Endothelial cell of umbilical vein (primary cell): ENCODE results near the gene ARHGEF38. TPM values are rescaled to one million over a fixed set of nuclear protein-coding genes. Genes with fewer than 3 reads are reported as not detected.

ENCODE experiments used
- BruUV-seq: library from RNA; stranded (reverse); fragments of 400-500 nt; replicated peaks from 2 replicates; lab custom pipeline; 2021; lab: Mats Ljungman, UMichigan
- CTCF ChIA-PET: fragments of 300-600, 350-600 bp; sonication (Branson Sonifier 250); formaldehyde crosslinking; loops from one replicate; lab custom pipeline; 2021; ENCODE audit warnings: antibody characterized with exemption, inconsistent platforms; lab: Charles Lee
- POLR2A ChIA-PET: fragments of 300-600, 350-600 bp; sonication (Branson Sonifier 250); formaldehyde crosslinking; loops from one replicate; lab custom pipeline; 2021; ENCODE audit warnings: antibody characterized with exemption, inconsistent platforms; lab: Charles Lee
- DNase-seq: peaks from one replicate; pipeline ENCODE4 v3.0.0-alpha.2; 2011; ENCODE audit warnings: low read depth, low spot score
- FAIRE-seq: peaks from 2 replicates; lab custom pipeline; 2011; peaks lifted over from hg19 to GRCh38; lab: Jason Lieb, UNC
- H2AFZ ChIP-seq: 2 replicates; pipeline ENCODE4 v1.6.0; 2012; ENCODE audit warnings: low read depth, low read length, control low read depth, inconsistent platforms
- H3K27ac ChIP-seq: 2 replicates; pipeline ENCODE4 v1.5.1; 2011; ENCODE audit warnings: low read depth, mild to moderate bottlenecking, control low read depth, low read length, moderate library complexity; ENCODE audit not compliant: insufficient read depth
- H3K27me3 ChIP-seq, 2 experiments: 2 replicates each; pipeline versions ENCODE4 v1.6.0 to v1.6.1; 2011; ENCODE audit warnings: low read length in 2 of 2, mixed read lengths in 1 of 2; ENCODE audit not compliant: control insufficient read depth in 2 of 2, insufficient read depth in 2 of 2
- H3K36me3 ChIP-seq, 2 experiments: 2 replicates in 1 of 2; 3 replicates in 1 of 2; pipeline ENCODE4 v1.5.1; 2011; ENCODE audit warnings: low read length in 2 of 2, mild to moderate bottlenecking in 1 of 2, moderate library complexity in 1 of 2; ENCODE audit not compliant: control insufficient read depth in 2 of 2, insufficient read depth in 2 of 2; ENCODE audit errors: extremely low read depth in 1 of 2
- H3K4me1 ChIP-seq: 3 replicates; pipeline ENCODE4 v1.5.1; 2011; ENCODE audit warnings: mild to moderate bottlenecking, low read length; ENCODE audit not compliant: control insufficient read depth, insufficient read depth; ENCODE audit errors: extremely low read depth
- H3K4me2 ChIP-seq: 2 replicates; pipeline ENCODE4 v1.6.1; 2011; ENCODE audit warnings: low read length, control low read depth, mixed read lengths; ENCODE audit not compliant: insufficient read depth
- H3K4me3 ChIP-seq, 3 experiments: fragments of 200-600 bp in 1 of 3; sonication (generic), shearing (Covaris generic) in 1 of 3; replicated peaks in 1 of 3; 2 replicates each; pipeline ENCODE4 v1.5.1; 2011 to 2016; ENCODE audit warnings: control low read depth in 3 of 3, low read length in 3 of 3, mild to moderate bottlenecking in 2 of 3, inconsistent platforms in 1 of 3, low read depth in 1 of 3, moderate library complexity in 1 of 3; ENCODE audit not compliant: insufficient read depth in 1 of 3
- H3K79me2 ChIP-seq: 2 replicates; pipeline ENCODE4 v1.6.0; 2012; ENCODE audit warnings: low read length, inconsistent platforms; ENCODE audit not compliant: control insufficient read depth, insufficient read depth
- H3K9ac ChIP-seq: replicated peaks from 2 replicates; pipeline ENCODE3; 2011; ENCODE audit warnings: low read length, control low read depth; ENCODE audit not compliant: insufficient read depth; ENCODE audit errors: extremely low read depth
- H3K9me1 ChIP-seq: replicated peaks from 3 replicates; pipeline ENCODE4 v1.6.0; 2011; ENCODE audit warnings: mild to moderate bottlenecking, low read length; ENCODE audit not compliant: control insufficient read depth, insufficient read depth; ENCODE audit errors: extremely low read depth
- H3K9me3 ChIP-seq: replicated peaks from 2 replicates; pipeline ENCODE4 v1.5.1; 2012; ENCODE audit warnings: low read length, inconsistent platforms; ENCODE audit not compliant: control insufficient read depth, insufficient read depth
- H4K20me1 ChIP-seq: replicated peaks from 2 replicates; pipeline ENCODE3; 2011; ENCODE audit warnings: mild to moderate bottlenecking, low read length; ENCODE audit not compliant: control insufficient read depth, insufficient read depth; ENCODE audit errors: extremely low read depth
- EZH2 ChIP-seq: IDR thresholded peaks from 2 replicates; pipeline ENCODE4 v1.6.1; 2012; ENCODE audit warnings: borderline replicate concordance, low read depth, mild to moderate bottlenecking, moderate library complexity, low read length, inconsistent platforms; ENCODE audit not compliant: severe bottlenecking
- FOS ChIP-seq: IDR thresholded peaks from 2 replicates; pipeline ENCODE4 v1.6.1; 2011; ENCODE audit warnings: mild to moderate bottlenecking, low read length, moderate library complexity, borderline replicate concordance; ENCODE audit not compliant: insufficient read depth
- GATA2 ChIP-seq: IDR thresholded peaks from 2 replicates; pipeline ENCODE4 v1.7.0; 2011; ENCODE audit warnings: low read depth, mild to moderate bottlenecking, moderate library complexity, mixed read lengths, low read length; ENCODE audit not compliant: insufficient read length, insufficient read depth
- JUN ChIP-seq: IDR thresholded peaks from 2 replicates; pipeline ENCODE4 v1.6.1; 2011; ENCODE audit warnings: borderline replicate concordance, low read depth; ENCODE audit not compliant: insufficient read length, insufficient read depth
- MYC ChIP-seq: IDR thresholded peaks from one replicate; pipeline ENCODE4 v1.6.1; 2011; ENCODE audit warnings: mild to moderate bottlenecking, low read depth, low read length
- POLR2A ChIP-seq: IDR thresholded peaks from 2 replicates; pipeline ENCODE4 v1.6.1; 2012; ENCODE audit warnings: low read depth, mild to moderate bottlenecking, control low read depth, low read length
- dilution Hi-C: fragments of 300-500 bp; cut with MboI; formaldehyde crosslinking; loops from one replicate; pipeline ENCODE4 v1.15.0; 2019; ENCODE audit warnings: low sequenced_read_pairs; ENCODE audit not compliant: extremely low pct_ligation_motif_present
- intact Hi-C: fragments of 100-400 bp; cut with micrococcal nuclease; formaldehyde crosslinking; loops from one replicate; pipeline ENCODE4 v1.10.0; 2022
- polyA plus RNA-seq, 4 experiments: library from polyadenylated mRNA; depleted of rRNA in 3 of 4; stranded (reverse) in 3 of 4; unstranded in 1 of 4; fragments of >200 nt; gene quantifications; 2 replicates each; pipeline versions ENCODE4 v1.2.1 to v1.2.3, GENCODE V29; 2011 to 2012; ENCODE audit warnings: missing spikeins in 1 of 4
- total RNA-seq: library from RNA; stranded (reverse); gene quantifications from 2 replicates; pipeline ENCODE4 v1.2.3, GENCODE V29; 2021
- TF ChIP-seq, protein P1 (sequence below), 2 donors: IDR thresholded peaks; 1 replicate in 1 of 2; 2 replicates in 1 of 2; pipeline ENCODE4 v1.5.1; 2011; ENCODE audit warnings: low read length in 2 of 2, mild to moderate bottlenecking in 2 of 2, moderate library complexity in 2 of 2, control low read depth in 1 of 2, inconsistent platforms in 1 of 2, low read depth in 1 of 2; ENCODE audit not compliant: insufficient read depth in 1 of 2; ENCODE audit errors: extremely low read depth in 1 of 2
- TF ChIP-seq, protein P2 (sequence below): IDR thresholded peaks from 2 replicates; pipeline ENCODE4 v1.6.1; 2011; ENCODE audit not compliant: insufficient read depth, insufficient read length

The ARHGEF38 gene
- total and polyA plus RNA-seq, 2 donors (not counting 3 experiments of a cell fraction or from before 2014, with no cell fraction given): not detected

DNA sequence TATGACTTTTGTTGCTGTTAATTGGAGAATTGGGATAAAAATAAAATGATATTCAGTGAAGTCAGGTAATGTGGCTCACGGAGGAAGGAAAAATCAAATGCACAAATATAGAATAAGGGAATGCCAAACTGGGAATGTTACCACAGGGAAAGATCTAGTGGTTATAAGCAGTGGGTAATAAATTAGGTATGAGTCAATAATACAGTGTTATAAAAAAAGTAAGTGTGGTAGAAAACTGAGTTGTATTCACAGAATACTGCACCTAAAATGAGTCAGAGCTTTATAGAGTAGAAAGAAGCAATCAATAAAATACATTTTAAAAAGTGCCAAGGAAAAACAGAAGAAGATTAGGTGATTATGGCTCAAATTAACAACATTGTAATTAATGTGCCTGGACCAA is 121.6 kb downstream of the ARHGEF38 start:
- Histone ChIP-seq H3K4me1 (no peaks in the 10 kb centered on the region), H3K79me2 (no peaks in the 10 kb centered on the region), H3K4me3 (no peak overlapping the region), H3K4me2 (no peak overlapping the region), H3K36me3 (no peaks in the 10 kb centered on the region), H2AFZ (no peak overlapping the region), H3K27ac (no peak overlapping the region), H3K9me1 (no peaks in the 10 kb centered on the region), H4K20me1 (no peaks in the 10 kb centered on the region), H3K27me3 (peaks cover 0 to 2% of the 10 kb centered on the region in 2 experiments), H3K9me3 (no peaks in the 10 kb centered on the region), H3K9ac (no peak overlapping the region)
- dilution Hi-C loops: no loop called here
- no peak for TF ChIP-seq GATA2
- no peak for TF ChIP-seq FOS
- TF ChIP-seq JUN: no peak
- no peak for TF ChIP-seq EZH2
- TF ChIP-seq, protein P1, sequence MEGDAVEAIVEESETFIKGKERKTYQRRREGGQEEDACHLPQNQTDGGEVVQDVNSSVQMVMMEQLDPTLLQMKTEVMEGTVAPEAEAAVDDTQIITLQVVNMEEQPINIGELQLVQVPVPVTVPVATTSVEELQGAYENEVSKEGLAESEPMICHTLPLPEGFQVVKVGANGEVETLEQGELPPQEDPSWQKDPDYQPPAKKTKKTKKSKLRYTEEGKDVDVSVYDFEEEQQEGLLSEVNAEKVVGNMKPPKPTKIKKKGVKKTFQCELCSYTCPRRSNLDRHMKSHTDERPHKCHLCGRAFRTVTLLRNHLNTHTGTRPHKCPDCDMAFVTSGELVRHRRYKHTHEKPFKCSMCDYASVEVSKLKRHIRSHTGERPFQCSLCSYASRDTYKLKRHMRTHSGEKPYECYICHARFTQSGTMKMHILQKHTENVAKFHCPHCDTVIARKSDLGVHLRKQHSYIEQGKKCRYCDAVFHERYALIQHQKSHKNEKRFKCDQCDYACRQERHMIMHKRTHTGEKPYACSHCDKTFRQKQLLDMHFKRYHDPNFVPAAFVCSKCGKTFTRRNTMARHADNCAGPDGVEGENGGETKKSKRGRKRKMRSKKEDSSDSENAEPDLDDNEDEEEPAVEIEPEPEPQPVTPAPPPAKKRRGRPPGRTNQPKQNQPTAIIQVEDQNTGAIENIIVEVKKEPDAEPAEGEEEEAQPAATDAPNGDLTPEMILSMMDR (IDR thresholded peaks at IDR 0.05; ENCODE audit: extremely low read depth in 1 of 2, insufficient read depth in 1 of 2, low read depth in 1 of 2, low read length in 2 of 2): no peak
- TF ChIP-seq POLR2A: no peak
- TF ChIP-seq, protein P2, sequence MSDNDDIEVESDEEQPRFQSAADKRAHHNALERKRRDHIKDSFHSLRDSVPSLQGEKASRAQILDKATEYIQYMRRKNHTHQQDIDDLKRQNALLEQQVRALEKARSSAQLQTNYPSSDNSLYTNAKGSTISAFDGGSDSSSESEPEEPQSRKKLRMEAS: no peak
- TF ChIP-seq MYC: no peak
- ChIA-PET CTCF (interaction anchor here (1.8 kb wide), 1 partner anchor 41 kb away, joined by 7 read pairs; no protein-coding TSS in a partner anchor), POLR2A (no interaction called here)
- DNase-seq (no peak), FAIRE-seq (no peak)
- intact Hi-C loops: no loop called here
- no TSS peak for BruUV-seq
